ENCODE data around the gene ZNF436.
"Not testable (repeated sequence)": the region's sequence is repeated elsewhere in the genome, so short reads cannot be mapped to it uniquely, and the experiment has no call there.

Gene ZNF436

DNA sequence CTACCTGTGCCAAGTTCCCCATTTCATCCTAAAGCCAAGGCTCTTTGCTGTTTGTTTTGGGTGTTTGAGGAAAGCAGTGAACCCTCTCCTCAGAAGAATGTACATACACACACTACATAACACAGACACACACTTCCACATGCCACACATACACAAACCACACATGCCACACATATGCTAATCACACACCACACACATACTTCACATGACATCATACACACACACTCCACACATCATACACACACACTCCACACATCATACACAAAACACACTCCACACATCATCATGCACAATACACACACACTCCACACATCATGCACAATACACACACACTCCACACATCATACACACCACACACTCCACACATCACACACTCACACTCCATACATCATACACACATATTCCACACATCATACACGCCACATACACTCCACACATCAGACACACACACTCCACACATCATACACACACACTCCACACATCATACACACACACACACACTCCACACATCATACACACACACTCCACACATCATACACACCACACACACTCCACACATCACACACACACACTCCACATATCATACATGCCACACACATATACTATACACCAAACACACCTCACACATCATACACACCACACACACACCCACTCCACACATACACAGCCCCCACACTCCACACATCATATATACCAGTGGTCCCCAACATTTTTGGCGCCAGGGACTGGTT is 22.7 kb upstream of the ZNF436 start:
- DNase-seq = no peak

- DNase-seq = no peak
Observed at GRCh38 chr1:23389837-23390321, 20.2 kb upstream of the ZNF436 start.

DNA sequence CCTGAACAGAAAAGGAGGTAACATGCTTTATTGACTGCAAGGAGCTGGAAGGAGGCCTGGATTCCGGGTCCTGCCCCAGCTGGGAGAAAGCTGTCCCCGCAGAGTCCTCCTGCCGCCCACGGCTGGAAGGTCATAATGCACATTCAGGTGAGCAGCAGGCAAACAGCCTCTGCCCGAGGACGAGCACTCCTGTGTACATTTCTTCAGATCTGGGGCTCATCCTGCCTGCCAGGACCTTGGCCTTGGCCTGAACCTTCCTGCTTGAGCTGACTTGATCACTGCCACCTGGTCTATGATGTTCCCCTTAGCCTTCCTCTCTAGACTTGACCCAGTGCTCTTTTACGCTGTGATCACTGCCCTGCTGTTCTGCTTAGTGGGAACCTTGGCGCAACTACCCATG is 17.9 kb upstream of the ZNF436 start:
- DNase-seq = no peak

DNA sequence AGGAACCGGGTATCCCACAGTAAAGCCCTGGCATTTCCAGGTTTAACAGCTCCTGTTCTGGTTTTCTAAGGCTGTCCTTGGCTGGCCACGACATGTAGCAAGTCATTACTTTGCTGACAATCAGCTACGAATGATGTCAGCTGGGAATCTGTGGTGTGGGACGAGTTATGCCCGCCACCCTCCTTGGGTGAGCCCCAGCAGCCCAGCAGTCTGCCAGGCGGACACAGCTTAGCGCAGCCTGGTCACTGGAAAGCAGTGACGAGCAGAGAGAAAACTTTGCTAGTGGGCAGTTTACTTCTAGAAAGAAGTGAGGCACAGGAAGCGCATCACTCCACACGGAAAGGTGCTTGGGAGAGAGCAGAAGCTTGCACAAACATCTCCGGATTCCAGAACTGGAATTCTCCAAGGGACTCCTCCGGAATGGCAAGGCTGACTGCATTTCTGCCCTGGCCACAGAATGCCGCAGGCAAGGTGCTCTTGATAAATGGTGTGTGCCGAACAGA is 15.5 kb upstream of the ZNF436 start:
- DNase-seq = no peak

DNA sequence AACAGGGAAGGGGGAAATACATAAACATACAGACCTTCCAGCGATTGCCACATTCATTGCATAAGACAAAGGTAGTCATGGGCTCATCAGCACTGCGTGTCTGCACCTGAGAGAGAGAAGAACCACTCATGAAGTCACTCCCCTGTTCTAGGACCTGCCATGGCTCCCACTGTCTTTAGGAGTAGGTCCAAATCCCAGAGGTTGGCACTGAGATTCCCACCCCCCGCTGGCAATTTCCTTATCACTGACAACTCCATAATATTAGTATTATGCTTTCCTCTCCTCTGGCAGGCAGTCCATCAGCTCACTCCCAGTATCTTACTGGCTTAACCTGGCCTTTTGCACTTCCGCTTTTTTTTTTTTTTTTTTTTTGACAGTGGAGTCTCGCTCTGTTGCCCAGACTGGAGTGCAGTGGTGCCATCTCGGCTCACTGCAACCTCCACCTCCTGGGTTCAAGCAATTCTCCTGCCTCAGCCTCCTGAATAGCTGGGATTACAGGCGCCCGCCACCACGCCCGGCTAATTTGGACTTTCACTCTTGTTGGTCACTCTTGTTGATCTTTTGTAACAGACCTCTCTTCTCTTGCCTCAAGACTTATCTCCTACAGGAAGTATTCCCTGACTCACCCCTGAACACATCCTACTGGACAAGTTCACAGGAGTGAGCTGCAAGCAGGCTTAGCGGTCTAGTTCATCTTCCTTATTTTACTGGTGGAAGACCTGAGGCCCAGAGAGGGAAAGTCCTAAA is 14.8 kb upstream of the ZNF436 start:
- DNase-seq = no peak

- no peak for DNase-seq
Observed at GRCh38 chr1:23383577-23384311, 14.1 kb upstream of the ZNF436 start.

DNA sequence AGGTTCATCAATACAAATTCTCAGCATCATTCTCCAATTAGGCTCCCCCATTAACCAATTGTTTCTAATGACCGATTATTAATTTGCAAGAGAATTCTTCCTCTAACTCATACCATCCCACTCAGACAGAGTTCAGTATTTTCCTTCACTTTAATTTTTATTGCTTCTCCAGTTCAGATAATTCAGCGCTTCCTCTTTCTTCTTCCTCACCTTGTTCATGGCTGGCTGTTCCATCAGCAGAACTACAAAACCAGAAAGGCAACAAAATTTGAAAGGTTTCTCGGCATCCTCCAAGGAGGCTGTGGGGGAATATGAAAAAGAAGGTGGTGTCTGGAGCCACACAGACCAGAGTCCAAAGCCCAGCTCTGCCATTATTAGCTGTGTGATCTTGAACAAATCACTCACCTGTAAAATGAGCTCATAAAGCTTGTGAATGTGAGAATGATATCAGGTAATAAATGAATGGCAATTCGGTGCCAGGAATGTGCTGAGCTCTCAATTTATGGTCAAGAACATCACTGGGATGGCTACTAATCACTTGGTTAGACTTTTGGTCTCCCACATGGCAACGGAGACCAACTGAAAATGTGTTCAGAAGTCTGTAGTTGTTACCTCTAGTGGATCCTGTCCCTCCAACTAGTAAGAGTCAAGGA is 11.7 kb upstream of the ZNF436 start:
- no peak for DNase-seq

GRCh38 chr1:23380719-23381118 is 11.1 kb upstream of the ZNF436 start:
- DNase-seq = no peak

DNA sequence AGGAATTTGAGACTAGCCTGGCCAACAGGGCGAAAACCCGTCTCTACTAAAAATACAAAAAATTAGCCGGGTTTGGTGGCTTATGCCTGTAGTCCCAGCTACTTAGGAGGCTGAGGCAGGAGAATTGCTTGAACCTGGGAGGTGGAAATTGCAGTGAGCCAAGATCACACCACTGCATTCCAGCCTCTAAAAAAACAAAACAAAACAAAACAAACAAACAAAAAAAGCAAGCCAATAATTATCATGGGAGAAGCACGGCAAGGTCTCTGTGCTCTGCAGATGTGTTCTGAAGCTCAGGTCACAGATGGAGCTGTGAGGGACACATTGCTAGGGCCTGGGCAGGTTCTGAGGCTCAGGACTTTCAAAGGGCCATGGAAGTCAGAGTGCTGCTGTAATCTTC is 10.6 kb upstream of the ZNF436 start:
- not testable (repeated sequence) for DNase-seq

DNA sequence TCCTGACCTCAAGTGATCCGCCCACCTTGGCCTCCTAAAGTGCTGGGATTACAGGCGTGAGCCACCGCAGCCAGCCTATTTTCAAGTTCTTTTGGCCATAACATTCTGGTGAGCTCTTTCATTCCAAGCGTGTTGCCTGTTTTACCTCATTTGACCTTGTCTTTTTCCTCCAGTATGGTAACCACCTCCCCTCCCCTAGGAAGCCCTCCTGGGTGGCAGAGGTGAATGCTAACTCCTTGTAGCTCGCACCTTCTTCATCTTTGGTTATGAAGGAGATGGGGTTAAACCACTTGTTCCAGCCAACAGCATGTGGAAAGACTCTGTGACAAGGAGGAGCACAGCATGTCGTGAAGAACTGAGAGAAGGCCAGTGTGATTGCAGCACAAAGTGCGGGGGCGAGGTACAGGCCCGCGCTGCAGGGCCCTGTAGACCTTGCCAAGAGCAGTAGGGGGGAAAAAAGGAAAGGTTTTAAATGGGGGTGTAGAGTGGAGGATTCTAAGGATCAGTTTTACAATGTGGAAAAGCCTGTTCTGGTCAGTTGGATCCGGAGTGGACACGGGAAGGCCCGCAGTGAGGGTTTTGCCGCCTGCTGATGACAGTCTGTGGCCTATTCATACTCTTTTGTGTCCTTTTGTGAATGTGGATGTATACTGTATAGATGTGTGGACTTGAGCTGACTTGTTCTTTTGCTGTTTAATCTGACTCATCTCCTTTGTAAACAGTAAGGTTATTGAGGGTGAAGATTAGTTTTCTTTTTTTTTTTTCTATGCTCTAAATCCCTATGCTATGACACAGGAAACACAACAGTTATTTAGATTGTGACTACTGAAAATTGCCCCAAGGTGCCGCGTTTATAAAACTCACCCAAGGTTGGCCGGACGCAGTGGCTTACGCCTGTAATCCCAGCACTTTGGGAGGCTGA is 7.5 kb upstream of the ZNF436 start:
- DNase-seq = no peak

- not testable (repeated sequence) for DNase-seq
Observed at GRCh38 chr1:23374079-23374735, 4.6 kb upstream of the ZNF436 start.

DNA sequence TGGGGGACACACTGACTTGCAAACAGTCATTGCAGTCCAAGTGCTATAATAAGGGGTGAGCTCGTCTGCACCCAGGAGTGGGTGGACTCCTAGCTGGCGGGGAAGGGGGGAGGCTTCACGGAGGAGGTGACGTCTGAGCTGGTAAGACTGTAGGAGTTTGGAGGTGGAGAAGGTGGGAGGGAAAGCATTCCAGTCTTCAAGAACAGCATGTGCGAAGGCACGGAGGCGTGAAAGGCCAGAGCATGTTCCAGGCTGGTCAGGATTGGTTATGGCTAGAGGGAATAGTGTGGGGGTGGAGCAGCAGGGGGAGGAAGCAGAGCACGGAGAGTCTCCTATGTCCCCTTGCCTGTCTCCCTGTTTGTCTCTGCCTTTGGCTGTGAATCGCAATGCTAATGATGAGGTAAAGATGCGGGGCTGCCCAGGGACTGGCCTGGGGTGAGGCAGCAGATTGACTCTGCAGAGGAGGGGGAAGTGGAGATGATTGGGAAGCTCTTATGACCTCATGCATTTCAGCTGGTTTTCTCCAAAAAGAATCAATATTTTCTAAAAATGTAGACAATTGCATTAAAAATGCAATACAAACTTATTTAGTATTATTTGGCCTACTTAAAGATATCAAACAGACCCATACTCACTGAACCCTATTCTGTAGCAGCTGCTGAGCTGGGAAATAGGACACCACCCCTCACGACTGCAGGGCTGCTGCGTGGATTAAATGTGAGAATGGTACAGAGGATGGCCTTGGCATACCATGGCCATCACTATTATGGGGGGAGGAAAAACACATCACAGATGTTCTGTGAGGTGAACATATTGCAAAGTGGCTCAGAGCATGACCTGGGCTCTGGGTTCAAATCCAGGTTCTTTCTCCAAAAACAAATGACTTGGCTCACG is 2.6 kb upstream of the ZNF436 start:
- DNase-seq = no peak

- DNase-seq = peak; percentile 50
Observed at GRCh38 chr1:23370709-23371584, 1.3 kb upstream of the ZNF436 start.

GRCh38 chr1:23370330-23370708 is 683 bp upstream of the ZNF436 start:
- no peak for DNase-seq

- peak; percentile 92 for DNase-seq
Observed at GRCh38 chr1:23368562-23369334, 888 bp downstream of the ZNF436 start.

- DNase-seq = peak; percentile 99
Observed at GRCh38 chr1:23367791-23368561, 1.7 kb downstream of the ZNF436 start.

DNA sequence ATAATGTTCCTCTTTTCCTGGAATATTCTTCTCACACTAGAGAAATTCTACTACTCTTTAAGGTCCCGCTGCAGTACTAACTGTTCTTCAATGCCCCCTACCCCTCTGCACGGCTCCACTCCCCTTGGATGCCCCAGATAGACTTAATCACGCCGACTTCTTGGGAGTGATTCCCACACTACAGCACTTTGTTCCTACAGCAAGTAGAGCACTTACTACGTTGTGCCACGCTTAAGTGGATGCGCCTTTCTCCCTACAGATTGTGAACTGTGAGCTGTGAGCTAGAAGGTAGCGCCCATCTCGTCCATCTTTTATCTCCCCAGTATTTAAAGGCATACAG is 2.2 kb downstream of the ZNF436 start:
- DNase-seq = no peak

GRCh38 chr1:23366598-23366997 is 3.0 kb downstream of the ZNF436 start:
- no peak for DNase-seq
